KMS-11 (cell line): ENCODE data around the gene CUL4A.

Source experiments
- H2AFZ ChIP-seq: fragments of 200-600 bp; sonication (generic); 2 replicates; pipeline ENCODE4 v1.6.1; 2016; ENCODE audit warnings: antibody characterized with exemption, mixed run types, low read depth
- H3K27ac ChIP-seq: fragments of 200-600 bp; sonication (generic); 2 replicates; pipeline ENCODE4 v1.6.1; 2016; ENCODE audit warnings: mild to moderate bottlenecking, mixed run types
- H3K27me3 ChIP-seq: fragments of 200-600 bp; sonication (generic); 2 replicates; pipeline ENCODE4 v1.6.1; 2017; ENCODE audit warnings: mild to moderate bottlenecking, low read depth, mixed run types, moderate library complexity; ENCODE audit not compliant: insufficient read depth
- H3K36me3 ChIP-seq: fragments of 200-600 bp; sonication (generic); 2 replicates; pipeline ENCODE4 v1.6.1; 2017; ENCODE audit warnings: mild to moderate bottlenecking, mixed run types; ENCODE audit not compliant: insufficient read depth
- H3K4me1 ChIP-seq: fragments of 200-600 bp; sonication (generic); 2 replicates; pipeline ENCODE4 v1.6.1; 2016; ENCODE audit warnings: mild to moderate bottlenecking, low read depth, mixed run types; ENCODE audit not compliant: poor library complexity, severe bottlenecking
- H3K4me2 ChIP-seq: fragments of 200-600 bp; sonication (generic); 2 replicates; pipeline ENCODE4 v1.7.0; 2016; ENCODE audit warnings: mild to moderate bottlenecking, mixed run types
- H3K4me3 ChIP-seq: fragments of 200-600 bp; sonication (generic); IDR thresholded peaks from 2 replicates; pipeline ENCODE4 v1.6.1; 2017; ENCODE audit warnings: low read depth, low read length, mixed read lengths; ENCODE audit not compliant: insufficient read depth
- H3K79me2 ChIP-seq: fragments of 200-600 bp; sonication (generic); 2 replicates; pipeline ENCODE4 v1.6.1; 2016; ENCODE audit warnings: low read depth, mixed run types; ENCODE audit not compliant: insufficient read depth
- H3K9ac ChIP-seq: fragments of 200-600 bp; sonication (generic); 2 replicates; pipeline ENCODE4 v1.6.1; 2016; ENCODE audit warnings: mild to moderate bottlenecking, mixed run types
- H4K20me1 ChIP-seq: fragments of 200-600 bp; sonication (generic); 2 replicates; pipeline ENCODE4 v1.6.1; 2016; ENCODE audit warnings: mild to moderate bottlenecking, mixed run types; ENCODE audit not compliant: insufficient read depth
- TF ChIP-seq, protein P1 (sequence below): fragments of 200-600 bp; sonication (generic); conservative IDR thresholded peaks from 2 replicates; pipeline ENCODE4 v1.6.1; 2017; ENCODE audit warnings: low read depth, mild to moderate bottlenecking, antibody characterized with exemption, low read length, moderate library complexity, mixed read lengths

The CUL4A gene

DNA sequence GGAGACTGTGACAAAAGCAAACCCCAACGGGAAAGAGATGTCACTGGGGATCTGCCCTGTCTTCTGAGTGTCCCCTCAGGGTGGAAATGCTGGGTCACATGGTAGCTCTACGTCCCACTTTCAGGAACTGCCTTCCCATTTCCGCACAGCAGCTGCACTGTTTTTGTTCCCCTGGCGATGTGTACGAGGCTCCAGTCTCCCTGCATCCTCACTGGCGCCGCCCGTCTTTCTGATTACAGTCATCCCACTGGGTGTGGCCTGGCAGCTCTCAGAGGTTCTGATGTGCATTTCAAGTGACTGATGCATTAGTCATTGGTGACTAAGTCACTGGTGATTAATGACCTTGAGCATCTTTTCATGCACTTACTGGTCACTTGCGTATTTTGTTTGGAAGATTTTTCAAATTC, 22.1 kb upstream of the CUL4A start:
- Histone ChIP-seq H3K9ac (no peak overlapping the region), H3K36me3 (no peaks in the 10 kb centered on the region), H3K79me2 (no peaks in the 10 kb centered on the region; the same call in 1 of the 2 replicates), H3K27me3 (no peaks in the 10 kb centered on the region), H3K4me3 (no peak overlapping the region), H3K4me2 (peak overlapping the region; percentile 29; the same call in 1 of the 2 replicates), H4K20me1 (no peaks in the 10 kb centered on the region), H3K4me1 (peaks cover 22% of the 10 kb centered on the region), H3K27ac (no peak overlapping the region), H2AFZ (no peak overlapping the region)
- TF ChIP-seq, protein P1, sequence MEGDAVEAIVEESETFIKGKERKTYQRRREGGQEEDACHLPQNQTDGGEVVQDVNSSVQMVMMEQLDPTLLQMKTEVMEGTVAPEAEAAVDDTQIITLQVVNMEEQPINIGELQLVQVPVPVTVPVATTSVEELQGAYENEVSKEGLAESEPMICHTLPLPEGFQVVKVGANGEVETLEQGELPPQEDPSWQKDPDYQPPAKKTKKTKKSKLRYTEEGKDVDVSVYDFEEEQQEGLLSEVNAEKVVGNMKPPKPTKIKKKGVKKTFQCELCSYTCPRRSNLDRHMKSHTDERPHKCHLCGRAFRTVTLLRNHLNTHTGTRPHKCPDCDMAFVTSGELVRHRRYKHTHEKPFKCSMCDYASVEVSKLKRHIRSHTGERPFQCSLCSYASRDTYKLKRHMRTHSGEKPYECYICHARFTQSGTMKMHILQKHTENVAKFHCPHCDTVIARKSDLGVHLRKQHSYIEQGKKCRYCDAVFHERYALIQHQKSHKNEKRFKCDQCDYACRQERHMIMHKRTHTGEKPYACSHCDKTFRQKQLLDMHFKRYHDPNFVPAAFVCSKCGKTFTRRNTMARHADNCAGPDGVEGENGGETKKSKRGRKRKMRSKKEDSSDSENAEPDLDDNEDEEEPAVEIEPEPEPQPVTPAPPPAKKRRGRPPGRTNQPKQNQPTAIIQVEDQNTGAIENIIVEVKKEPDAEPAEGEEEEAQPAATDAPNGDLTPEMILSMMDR, result no peak

DNA sequence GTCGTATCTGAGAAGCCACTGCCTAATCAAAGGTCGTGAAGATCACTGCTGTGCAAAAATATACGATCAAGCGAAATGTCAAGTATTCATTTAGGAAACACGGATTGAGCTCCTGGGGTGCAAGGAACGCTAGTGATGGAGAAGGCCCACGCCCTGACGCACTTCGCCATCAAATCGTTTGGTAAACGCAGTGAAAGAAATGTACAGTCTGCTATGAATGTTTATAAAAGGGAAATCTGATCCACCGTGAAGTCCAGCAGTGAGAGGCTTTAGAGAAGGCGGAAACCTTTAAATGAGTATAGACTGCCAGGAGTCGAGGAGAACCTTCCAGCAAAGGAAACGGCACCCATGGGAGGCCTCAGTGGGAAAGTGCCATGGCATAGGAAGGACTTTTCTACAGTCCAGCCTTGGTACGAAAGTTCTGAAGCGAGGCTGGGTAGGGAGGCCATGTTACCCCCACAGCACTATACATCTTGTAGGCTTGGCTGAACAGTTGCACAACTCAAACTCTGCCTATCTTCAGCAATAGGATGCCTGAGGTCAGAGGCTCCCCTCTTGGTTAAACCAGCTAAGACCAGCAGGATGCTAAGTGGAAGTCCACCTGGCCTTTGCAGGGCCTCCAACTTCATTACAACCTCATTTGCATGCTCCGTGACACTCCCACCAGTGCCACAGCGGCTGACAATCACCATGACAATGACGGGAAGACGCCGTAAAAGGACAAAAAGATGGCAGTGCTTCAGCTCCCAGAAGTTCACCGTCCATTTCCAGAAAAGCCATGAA, 21.3 kb upstream of the CUL4A start:
- Histone ChIP-seq H3K4me3 (no peak overlapping the region), H4K20me1 (no peaks in the 10 kb centered on the region), H2AFZ (no peak overlapping the region), H3K4me1 (peaks cover 22% of the 10 kb centered on the region), H3K9ac (no peak overlapping the region), H3K27me3 (no peaks in the 10 kb centered on the region), H3K27ac (no peak overlapping the region), H3K79me2 (no peaks in the 10 kb centered on the region; the same call in 1 of the 2 replicates), H3K36me3 (no peaks in the 10 kb centered on the region), H3K4me2 (no peak overlapping the region)
- TF ChIP-seq, protein P1, result no peak

DNA sequence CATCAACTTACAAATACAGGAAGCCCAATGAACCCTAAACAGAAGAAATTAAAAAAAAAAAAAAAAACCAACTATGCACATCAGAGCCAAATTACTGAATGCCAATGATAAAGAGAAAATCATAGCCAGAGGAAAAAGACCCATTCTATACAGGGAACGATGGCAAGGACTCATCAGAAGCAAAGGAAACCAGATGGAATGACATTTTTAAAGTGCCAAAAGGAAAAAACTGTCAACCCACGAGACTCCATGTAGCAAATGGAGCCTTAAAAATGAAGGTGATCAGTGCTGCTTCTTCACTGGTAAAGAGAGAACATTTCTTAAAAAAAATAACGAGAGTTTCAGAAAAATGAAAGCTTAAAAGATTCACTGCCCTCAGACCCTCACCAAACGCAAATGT, 19.2 kb upstream of the CUL4A start:
- Histone ChIP-seq H3K27me3 (no peaks in the 10 kb centered on the region), H2AFZ (no peak overlapping the region), H4K20me1 (no peaks in the 10 kb centered on the region), H3K36me3 (no peaks in the 10 kb centered on the region), H3K79me2 (no peaks in the 10 kb centered on the region; the same call in 1 of the 2 replicates), H3K27ac (no peak overlapping the region), H3K4me2 (no peak overlapping the region), H3K4me1 (peaks cover 20% of the 10 kb centered on the region), H3K9ac (no peak overlapping the region), H3K4me3 (no peak overlapping the region)
- TF ChIP-seq, protein P1, result no peak

DNA sequence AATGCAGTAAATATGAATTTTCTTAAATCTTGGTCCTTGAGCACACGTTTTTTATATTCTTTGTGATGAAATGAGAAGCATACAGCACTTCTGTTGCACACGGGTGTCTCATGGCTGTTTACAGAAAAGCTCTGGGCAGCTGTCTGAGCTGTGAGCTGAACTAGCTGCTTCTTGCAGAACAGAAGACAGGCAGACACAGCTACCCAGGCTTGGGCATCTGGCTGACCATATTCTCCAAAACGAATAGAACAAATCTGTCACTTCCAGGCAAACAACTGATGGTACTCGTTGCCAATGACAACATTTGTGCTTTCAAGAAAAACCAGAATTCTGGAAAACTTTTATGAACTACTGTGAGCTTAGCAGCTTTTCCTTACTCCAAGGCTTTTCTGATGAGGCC, 17.1 kb upstream of the CUL4A start:
- no peaks in the 10 kb centered on the region for H4K20me1 ChIP-seq

More for the DNA sequence above, 17.1 kb upstream of the CUL4A start:
- H3K4me2 ChIP-seq, result no peak overlapping the region
- TF ChIP-seq, protein P1, result no peak
- no peaks in the 10 kb centered on the region for H3K27me3 ChIP-seq
- H3K36me3 ChIP-seq, result no peaks in the 10 kb centered on the region
- H3K27ac ChIP-seq, result no peak overlapping the region
- no peak overlapping the region for H2AFZ ChIP-seq
- H3K4me1 ChIP-seq, result peaks cover under 1% of the 10 kb centered on the region
- no peaks in the 10 kb centered on the region; the same call in 1 of the 2 replicates for H3K79me2 ChIP-seq
- no peak overlapping the region for H3K9ac ChIP-seq
- no peak overlapping the region for H3K4me3 ChIP-seq
